22Rv1 (cell line): Measurements from ENCODE around the gene CMSS1.

Source experiments
- ZFX ChIP-seq: fragments of 450-650 bp; IDR thresholded peaks from 2 replicates; pipeline ENCODE4 v1.6.1; 2017; ENCODE audit warnings: antibody characterized with exemption, borderline replicate concordance
- TF ChIP-seq, protein P1 (sequence below): fragments of 450-650 bp; IDR thresholded peaks from 2 replicates; pipeline ENCODE4 v1.5.1; 2017; ENCODE audit warnings: mild to moderate bottlenecking

GRCh38 chr3:99892332-99892731 lies 74.7 kb downstream of the CMSS1 start:
- TF ChIP-seq, protein P1, sequence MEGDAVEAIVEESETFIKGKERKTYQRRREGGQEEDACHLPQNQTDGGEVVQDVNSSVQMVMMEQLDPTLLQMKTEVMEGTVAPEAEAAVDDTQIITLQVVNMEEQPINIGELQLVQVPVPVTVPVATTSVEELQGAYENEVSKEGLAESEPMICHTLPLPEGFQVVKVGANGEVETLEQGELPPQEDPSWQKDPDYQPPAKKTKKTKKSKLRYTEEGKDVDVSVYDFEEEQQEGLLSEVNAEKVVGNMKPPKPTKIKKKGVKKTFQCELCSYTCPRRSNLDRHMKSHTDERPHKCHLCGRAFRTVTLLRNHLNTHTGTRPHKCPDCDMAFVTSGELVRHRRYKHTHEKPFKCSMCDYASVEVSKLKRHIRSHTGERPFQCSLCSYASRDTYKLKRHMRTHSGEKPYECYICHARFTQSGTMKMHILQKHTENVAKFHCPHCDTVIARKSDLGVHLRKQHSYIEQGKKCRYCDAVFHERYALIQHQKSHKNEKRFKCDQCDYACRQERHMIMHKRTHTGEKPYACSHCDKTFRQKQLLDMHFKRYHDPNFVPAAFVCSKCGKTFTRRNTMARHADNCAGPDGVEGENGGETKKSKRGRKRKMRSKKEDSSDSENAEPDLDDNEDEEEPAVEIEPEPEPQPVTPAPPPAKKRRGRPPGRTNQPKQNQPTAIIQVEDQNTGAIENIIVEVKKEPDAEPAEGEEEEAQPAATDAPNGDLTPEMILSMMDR: no peak
- TF ChIP-seq ZFX: no peak
